Measurements from ENCODE around the gene GDI2. TPM values are rescaled to one million over a fixed set of nuclear protein-coding genes. Genes with fewer than 3 reads are reported as not detected.

The GDI2 gene
- total RNA-seq, 6 experiments from 2014 or later: 116 to 228 (median 128) TPM

DNA sequence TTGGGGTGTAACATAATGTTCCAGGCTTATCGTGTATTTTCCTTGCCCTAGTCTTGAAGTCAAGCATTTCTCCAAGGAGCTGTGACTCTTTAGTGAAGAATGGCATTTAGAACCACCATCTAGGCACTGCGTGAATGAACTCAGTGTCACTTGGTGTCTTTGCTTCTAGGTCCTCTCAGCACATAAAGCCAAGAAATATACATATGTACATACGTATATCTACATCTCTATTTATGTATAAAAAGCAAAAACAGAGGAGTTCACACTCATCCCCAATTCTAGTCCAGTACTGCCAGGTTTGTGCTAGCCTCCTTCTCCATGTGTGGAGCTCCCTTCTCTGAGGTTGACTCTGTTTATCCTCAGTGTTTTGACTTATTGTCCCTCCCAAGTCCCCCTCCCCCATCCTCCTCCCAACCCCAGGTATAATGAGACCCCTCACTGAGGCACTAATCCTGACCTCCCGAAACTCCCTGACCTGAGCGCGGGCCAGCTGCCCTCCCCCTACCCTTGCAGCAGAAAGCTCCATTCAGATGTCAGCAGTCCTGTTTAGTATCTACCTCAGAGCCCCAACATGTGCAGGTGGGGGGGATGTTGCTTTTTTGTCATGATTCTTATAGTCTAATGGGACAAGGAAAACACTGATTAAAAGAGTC, 61.5 kb downstream of the GDI2 start:
- peak in 2 of 4 donors; percentile 6 to 7 for ATAC-seq
- no peak overlapping the region for H3K4me3 ChIP-seq
- DNase-seq: no peak
- H3K9me3 ChIP-seq: no peaks in the 10 kb centered on the region
- H3K27me3 ChIP-seq: no peaks in the 10 kb centered on the region
- H3K27ac ChIP-seq: peak overlapping the region; percentile 20 to 65 (median 65)
- WGBS (ENCODE audit: insufficient coverage, low coverage, low lambda C conversion rate, missing lambda C conversion rate): 65% methylated on average over 6 of the region's 6 CpGs
- intact Hi-C loops (cut with DNase I): no loop called here
- TF ChIP-seq POLR2A (IDR thresholded peaks at IDR 0.05): no peak
- TF ChIP-seq, protein P1, sequence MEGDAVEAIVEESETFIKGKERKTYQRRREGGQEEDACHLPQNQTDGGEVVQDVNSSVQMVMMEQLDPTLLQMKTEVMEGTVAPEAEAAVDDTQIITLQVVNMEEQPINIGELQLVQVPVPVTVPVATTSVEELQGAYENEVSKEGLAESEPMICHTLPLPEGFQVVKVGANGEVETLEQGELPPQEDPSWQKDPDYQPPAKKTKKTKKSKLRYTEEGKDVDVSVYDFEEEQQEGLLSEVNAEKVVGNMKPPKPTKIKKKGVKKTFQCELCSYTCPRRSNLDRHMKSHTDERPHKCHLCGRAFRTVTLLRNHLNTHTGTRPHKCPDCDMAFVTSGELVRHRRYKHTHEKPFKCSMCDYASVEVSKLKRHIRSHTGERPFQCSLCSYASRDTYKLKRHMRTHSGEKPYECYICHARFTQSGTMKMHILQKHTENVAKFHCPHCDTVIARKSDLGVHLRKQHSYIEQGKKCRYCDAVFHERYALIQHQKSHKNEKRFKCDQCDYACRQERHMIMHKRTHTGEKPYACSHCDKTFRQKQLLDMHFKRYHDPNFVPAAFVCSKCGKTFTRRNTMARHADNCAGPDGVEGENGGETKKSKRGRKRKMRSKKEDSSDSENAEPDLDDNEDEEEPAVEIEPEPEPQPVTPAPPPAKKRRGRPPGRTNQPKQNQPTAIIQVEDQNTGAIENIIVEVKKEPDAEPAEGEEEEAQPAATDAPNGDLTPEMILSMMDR (IDR thresholded peaks at IDR 0.05): no peak
- peaks cover 0 to 9% (median 4%) of the 10 kb centered on the region in 4 donors for H3K36me3 ChIP-seq
- H3K4me1 ChIP-seq: peaks cover 0 to 6% (median 0%) of the 10 kb centered on the region in 4 donors

GRCh38 chr10:5748394-5748803, 64.8 kb downstream of the GDI2 start:
- ATAC-seq (no peak), DNase-seq (no peak)
- intact Hi-C loops (cut with DNase I): loop anchor here in 1 of 2 donors (10.0 kb wide), 1 partner anchor 114 kb away; no protein-coding TSS in a partner anchor
- H3K27ac ChIP-seq: no peak overlapping the region
- no peaks in the 10 kb centered on the region for H3K9me3 ChIP-seq
- peaks cover 0 to 6% (median 0%) of the 10 kb centered on the region in 4 donors for H3K4me1 ChIP-seq
- 97% methylated on average over 3 of the region's 4 CpGs for WGBS (ENCODE audit: insufficient coverage, low coverage, low lambda C conversion rate, missing lambda C conversion rate)
- no peaks in the 10 kb centered on the region for H3K27me3 ChIP-seq
- TF ChIP-seq, protein P1 (IDR thresholded peaks at IDR 0.05): no peak
- no peak for TF ChIP-seq POLR2A (IDR thresholded peaks at IDR 0.05)
- H3K36me3 ChIP-seq: peaks cover 0 to 17% (median 4%) of the 10 kb centered on the region in 4 donors
- no peak overlapping the region for H3K4me3 ChIP-seq

DNA sequence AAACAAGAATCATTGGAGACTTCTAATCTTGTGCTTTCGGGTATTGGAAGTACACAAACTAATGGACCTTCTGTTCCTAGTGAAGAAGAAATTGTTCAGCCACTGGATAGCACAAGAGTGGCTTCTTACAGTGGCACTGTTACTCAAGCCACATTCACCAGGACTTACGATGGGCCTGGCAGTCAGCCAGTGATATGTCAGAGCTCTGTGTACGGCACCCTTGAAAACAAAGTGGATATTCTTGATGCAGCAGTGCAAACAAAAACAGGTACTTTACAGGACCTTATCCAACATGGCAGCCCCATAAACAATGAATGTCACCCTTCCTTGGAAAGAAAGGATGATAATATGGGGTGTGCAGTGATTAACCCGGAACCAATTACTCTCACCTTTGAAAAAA, 67.0 kb downstream of the GDI2 start:
- Histone ChIP-seq H3K4me1 (no peaks in the 10 kb centered on the region), H3K36me3 (peaks cover 0 to 33% (median 11%) of the 10 kb centered on the region in 4 donors), H3K9me3 (no peaks in the 10 kb centered on the region), H3K27ac (no peak overlapping the region), H3K27me3 (no peaks in the 10 kb centered on the region), H3K4me3 (no peak overlapping the region)
- WGBS (ENCODE audit: insufficient coverage, low coverage, low lambda C conversion rate, missing lambda C conversion rate): 81% methylated on average over 3 of the region's 4 CpGs
- TF ChIP-seq POLR2A (IDR thresholded peaks at IDR 0.05): no peak
- TF ChIP-seq, protein P1 (IDR thresholded peaks at IDR 0.05): no peak
- intact Hi-C loops (cut with DNase I): loop anchor here in 1 of 2 donors (10.0 kb wide), 1 partner anchor 111 kb away; no protein-coding TSS in a partner anchor
- DNase-seq (no peak), ATAC-seq (no peak)

GRCh38 chr10:5744849-5745248, 68.4 kb downstream of the GDI2 start:
- no peak overlapping the region for H3K27ac ChIP-seq
- DNase-seq (no peak), ATAC-seq (no peak)
- TF ChIP-seq, protein P1 (IDR thresholded peaks at IDR 0.05): no peak
- TF ChIP-seq POLR2A (IDR thresholded peaks at IDR 0.05): no peak
- H3K9me3 ChIP-seq: no peaks in the 10 kb centered on the region
- H3K27me3 ChIP-seq: no peaks in the 10 kb centered on the region
- peaks cover 0 to 40% (median 11%) of the 10 kb centered on the region in 4 donors for H3K36me3 ChIP-seq
- H3K4me1 ChIP-seq: no peaks in the 10 kb centered on the region
- WGBS (ENCODE audit: insufficient coverage, low coverage, low lambda C conversion rate, missing lambda C conversion rate): 74% methylated on average over 5 of the region's 5 CpGs
- intact Hi-C loops (cut with DNase I): loop anchor here in 1 of 2 donors (10.0 kb wide), 1 partner anchor 110 kb away; no protein-coding TSS in a partner anchor
- H3K4me3 ChIP-seq: no peak overlapping the region

Data from right lobe of liver (tissue), 6 donors.